IgD-negative memory B cell (primary cell): ENCODE data around the gene TBL1X. TPM values are rescaled to one million over a fixed set of nuclear protein-coding genes. Genes with fewer than 3 reads are reported as not detected.

Source experiments
- H3K27ac Mint-ChIP-seq, 3 donors: one replicate each; pipeline ENCODE4 v1.8.0; 2020 to 2022; ENCODE audit warnings: mild to moderate bottlenecking in 3 of 3, mixed read lengths in 3 of 3, moderate library complexity in 1 of 3
- H3K27me3 Mint-ChIP-seq: one replicate; pipeline ENCODE4 v1.8.0; 2021; ENCODE audit warnings: mixed read lengths
- H3K36me3 Mint-ChIP-seq: one replicate; pipeline ENCODE4 v1.8.0; 2020; ENCODE audit warnings: mild to moderate bottlenecking, mixed read lengths
- H3K4me1 Mint-ChIP-seq, 3 donors: one replicate each; pipeline ENCODE4 v1.8.0; 2020 to 2022; ENCODE audit warnings: mixed read lengths in 3 of 3, mild to moderate bottlenecking in 1 of 3
- H3K4me3 Mint-ChIP-seq, 4 donors: one replicate each; pipeline ENCODE4 v1.8.0; 2020 to 2022; ENCODE audit warnings: mild to moderate bottlenecking in 4 of 4, mixed read lengths in 4 of 4, moderate library complexity in 3 of 4
- H3K9me3 Mint-ChIP-seq, 3 donors: one replicate each; pipeline ENCODE4 v1.8.0; 2020 to 2021; ENCODE audit warnings: mixed read lengths in 3 of 3, mild to moderate bottlenecking in 1 of 3
- polyA plus RNA-seq: library from polyadenylated mRNA; unstranded; fragments of 300-500 nt; fragmentation: Illumina TruSeq; gene quantifications from one replicate; pipeline ENCODE4 v1.2.3, GENCODE V29; 2021

Gene TBL1X
- polyA plus RNA-seq, 1 donor from 2014 or later, result 11.5 TPM

GRCh38 chrX:9665113-9665512 is 200.3 kb downstream of the TBL1X start:
- H3K4me1 Mint-ChIP-seq, result peaks cover 2 to 13% (median 6%) of the 10 kb centered on the region in 3 donors
- H3K4me3 Mint-ChIP-seq, result no peak overlapping the region
- no peak overlapping the region for H3K27ac Mint-ChIP-seq
- H3K27me3 Mint-ChIP-seq, result no peaks in the 10 kb centered on the region
- H3K36me3 Mint-ChIP-seq, result no peaks in the 10 kb centered on the region
- H3K9me3 Mint-ChIP-seq, result no peaks in the 10 kb centered on the region

- H3K27ac Mint-ChIP-seq, result peak overlapping the region in 1 of 3 donors; percentile 25
- H3K36me3 Mint-ChIP-seq, result no peaks in the 10 kb centered on the region
- no peak overlapping the region for H3K4me3 Mint-ChIP-seq
- H3K9me3 Mint-ChIP-seq, result peaks cover 0 to 6% (median 3%) of the 10 kb centered on the region in 3 donors
- no peaks in the 10 kb centered on the region for H3K27me3 Mint-ChIP-seq
- H3K4me1 Mint-ChIP-seq, result peaks cover 14 to 29% (median 20%) of the 10 kb centered on the region in 3 donors
Measured at GRCh38 chrX:9668537-9668936, 203.7 kb downstream of the TBL1X start.

GRCh38 chrX:9670136-9670814 is 205.4 kb downstream of the TBL1X start:
- H3K27ac Mint-ChIP-seq, result peak overlapping the region in 2 of 3 donors; percentile 21 to 71
- peaks cover 0 to 10% (median 3%) of the 10 kb centered on the region in 3 donors for H3K9me3 Mint-ChIP-seq
- H3K36me3 Mint-ChIP-seq, result no peaks in the 10 kb centered on the region
- peaks cover 14 to 30% (median 20%) of the 10 kb centered on the region in 3 donors for H3K4me1 Mint-ChIP-seq
- H3K27me3 Mint-ChIP-seq, result no peaks in the 10 kb centered on the region
- H3K4me3 Mint-ChIP-seq, result no peak overlapping the region

- Mint-ChIP-seq H3K27me3 (no peaks in the 10 kb centered on the region), H3K4me3 (peak overlapping the region in 3 of 4 donors; percentile 19 to 77 (median 23)), H3K4me1 (peaks cover 18 to 34% (median 25%) of the 10 kb centered on the region in 3 donors), H3K36me3 (peaks cover 5% of the 10 kb centered on the region), H3K9me3 (peaks cover 0 to 17% (median 7%) of the 10 kb centered on the region in 3 donors), H3K27ac (peak overlapping the region; percentile 25 to 91 (median 70))
Measured at GRCh38 chrX:9671998-9672397, 207.1 kb downstream of the TBL1X start.

- Mint-ChIP-seq H3K27me3 (no peaks in the 10 kb centered on the region), H3K9me3 (peaks cover 0 to 19% (median 7%) of the 10 kb centered on the region in 3 donors), H3K27ac (peak overlapping the region; percentile 84 to 98 (median 97)), H3K4me1 (peaks cover 31 to 40% (median 35%) of the 10 kb centered on the region in 3 donors), H3K4me3 (no peak overlapping the region), H3K36me3 (peaks cover 9% of the 10 kb centered on the region)
Measured at GRCh38 chrX:9676306-9676705, 211.4 kb downstream of the TBL1X start.

GRCh38 chrX:9676738-9677097 is 211.9 kb downstream of the TBL1X start:
- H3K27ac Mint-ChIP-seq, result peak overlapping the region; percentile 84 to 98 (median 97)
- no peaks in the 10 kb centered on the region for H3K27me3 Mint-ChIP-seq
- H3K9me3 Mint-ChIP-seq, result peaks cover 0 to 19% (median 7%) of the 10 kb centered on the region in 3 donors
- H3K4me1 Mint-ChIP-seq, result peaks cover 27 to 38% (median 33%) of the 10 kb centered on the region in 3 donors
- peak overlapping the region in 3 of 4 donors; percentile 57 to 88 (median 61) for H3K4me3 Mint-ChIP-seq
- H3K36me3 Mint-ChIP-seq, result peaks cover 9% of the 10 kb centered on the region

- Mint-ChIP-seq H3K4me3 (peak overlapping the region; percentile 57 to 88 (median 70)), H3K9me3 (peaks cover 0 to 17% (median 6%) of the 10 kb centered on the region in 3 donors), H3K36me3 (peaks cover 13% of the 10 kb centered on the region), H3K4me1 (peaks cover 22 to 33% (median 28%) of the 10 kb centered on the region in 3 donors), H3K27ac (peak overlapping the region; percentile 84 to 98 (median 97)), H3K27me3 (no peaks in the 10 kb centered on the region)
Measured at GRCh38 chrX:9677098-9677739, 212.4 kb downstream of the TBL1X start.

- peaks cover 17 to 25% (median 21%) of the 10 kb centered on the region in 3 donors for H3K4me1 Mint-ChIP-seq
- H3K27me3 Mint-ChIP-seq, result peaks cover 2% of the 10 kb centered on the region
- H3K36me3 Mint-ChIP-seq, result peaks cover 15% of the 10 kb centered on the region
- peaks cover 0 to 13% (median 4%) of the 10 kb centered on the region in 3 donors for H3K9me3 Mint-ChIP-seq
- H3K4me3 Mint-ChIP-seq, result peak overlapping the region in 2 of 4 donors; percentile 1 to 88
- H3K27ac Mint-ChIP-seq, result peak overlapping the region; percentile 36 to 98 (median 97)
Measured at GRCh38 chrX:9678215-9678965, 213.5 kb downstream of the TBL1X start.

GRCh38 chrX:9681011-9681410 is 216.2 kb downstream of the TBL1X start:
- H3K4me3 Mint-ChIP-seq, result no peak overlapping the region
- H3K27ac Mint-ChIP-seq, result no peak overlapping the region
- peaks cover 2% of the 10 kb centered on the region for H3K27me3 Mint-ChIP-seq
- peaks cover 17 to 25% (median 19%) of the 10 kb centered on the region in 3 donors for H3K4me1 Mint-ChIP-seq
- H3K9me3 Mint-ChIP-seq, result peaks cover 0 to 8% (median under 1%) of the 10 kb centered on the region in 3 donors
- peaks cover 14% of the 10 kb centered on the region for H3K36me3 Mint-ChIP-seq

- no peak overlapping the region for H3K27ac Mint-ChIP-seq
Measured at GRCh38 chrX:9681422-9681821, 216.6 kb downstream of the TBL1X start.

GRCh38 chrX:9682456-9682855 is 217.6 kb downstream of the TBL1X start:
- no peak overlapping the region for H3K27ac Mint-ChIP-seq

More at GRCh38 chrX:9681422-9681821, 216.6 kb downstream of the TBL1X start:
- Mint-ChIP-seq H3K4me1 (peaks cover 17 to 25% (median 19%) of the 10 kb centered on the region in 3 donors), H3K27me3 (peaks cover 2% of the 10 kb centered on the region), H3K4me3 (no peak overlapping the region), H3K9me3 (peaks cover 0 to 7% (median 0%) of the 10 kb centered on the region in 3 donors), H3K36me3 (peaks cover 14% of the 10 kb centered on the region)

GRCh38 chrX:9682861-9683260 is 218.0 kb downstream of the TBL1X start:
- Mint-ChIP-seq H3K4me3 (no peak overlapping the region), H3K36me3 (peaks cover 9% of the 10 kb centered on the region), H3K9me3 (no peaks in the 10 kb centered on the region), H3K27me3 (peaks cover 2% of the 10 kb centered on the region), H3K4me1 (peaks cover 4 to 13% (median 8%) of the 10 kb centered on the region in 3 donors), H3K27ac (peak overlapping the region in 2 of 3 donors; percentile 16 to 88)

More at GRCh38 chrX:9682456-9682855, 217.6 kb downstream of the TBL1X start:
- Mint-ChIP-seq H3K36me3 (peaks cover 9% of the 10 kb centered on the region), H3K4me1 (peaks cover 7 to 17% (median 12%) of the 10 kb centered on the region in 3 donors), H3K4me3 (no peak overlapping the region), H3K27me3 (peaks cover 2% of the 10 kb centered on the region), H3K9me3 (no peaks in the 10 kb centered on the region)

GRCh38 chrX:9683350-9683749 is 218.5 kb downstream of the TBL1X start:
- H3K27ac Mint-ChIP-seq, result peak overlapping the region in 1 of 3 donors; percentile 88
- H3K9me3 Mint-ChIP-seq, result no peaks in the 10 kb centered on the region
- H3K4me1 Mint-ChIP-seq, result peaks cover 4 to 9% (median 4%) of the 10 kb centered on the region in 3 donors
- no peak overlapping the region for H3K4me3 Mint-ChIP-seq
- H3K27me3 Mint-ChIP-seq, result peaks cover 2% of the 10 kb centered on the region
- H3K36me3 Mint-ChIP-seq, result peaks cover 10% of the 10 kb centered on the region

GRCh38 chrX:9687899-9688298 is 223.0 kb downstream of the TBL1X start:
- H3K36me3 Mint-ChIP-seq, result peaks cover 4% of the 10 kb centered on the region
- no peaks in the 10 kb centered on the region for H3K4me1 Mint-ChIP-seq
- no peak overlapping the region for H3K4me3 Mint-ChIP-seq
- H3K27me3 Mint-ChIP-seq, result no peaks in the 10 kb centered on the region
- no peak overlapping the region for H3K27ac Mint-ChIP-seq
- H3K9me3 Mint-ChIP-seq, result no peaks in the 10 kb centered on the region
